Nucleus accumbens (tissue), 56 donors: ENCODE measurements around the gene SPATA21.
"Not testable (repeated sequence)": the region's sequence is repeated elsewhere in the genome, so short reads cannot be mapped to it uniquely, and the experiment has no call there.

Experiments
- DNase-seq, 56 donors: peaks; one replicate each; lab custom pipeline; 2025; lab: John Stamatoyannopoulos, UW

Gene SPATA21

DNA sequence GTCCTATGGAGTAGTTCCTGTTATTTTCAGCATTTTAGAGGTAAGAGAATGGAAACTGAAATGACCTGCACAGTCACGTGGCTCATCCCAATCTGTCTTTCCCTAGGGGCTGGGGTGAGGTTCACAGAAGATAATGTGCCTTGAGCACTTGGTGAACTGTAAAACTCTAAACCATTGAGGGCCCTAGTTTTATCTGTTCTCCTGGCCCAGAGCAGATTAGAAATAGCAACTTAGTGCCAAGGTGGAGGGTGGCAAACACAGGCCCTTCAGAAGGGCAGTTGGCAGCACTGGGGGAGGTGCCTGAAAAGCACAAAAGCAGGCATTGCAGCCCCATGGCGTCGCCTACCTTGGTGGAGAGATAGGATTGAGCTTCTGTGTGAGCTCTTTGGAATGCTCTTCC, 17.7 kb upstream of the SPATA21 start:
- DNase-seq = not testable (repeated sequence)

DNA sequence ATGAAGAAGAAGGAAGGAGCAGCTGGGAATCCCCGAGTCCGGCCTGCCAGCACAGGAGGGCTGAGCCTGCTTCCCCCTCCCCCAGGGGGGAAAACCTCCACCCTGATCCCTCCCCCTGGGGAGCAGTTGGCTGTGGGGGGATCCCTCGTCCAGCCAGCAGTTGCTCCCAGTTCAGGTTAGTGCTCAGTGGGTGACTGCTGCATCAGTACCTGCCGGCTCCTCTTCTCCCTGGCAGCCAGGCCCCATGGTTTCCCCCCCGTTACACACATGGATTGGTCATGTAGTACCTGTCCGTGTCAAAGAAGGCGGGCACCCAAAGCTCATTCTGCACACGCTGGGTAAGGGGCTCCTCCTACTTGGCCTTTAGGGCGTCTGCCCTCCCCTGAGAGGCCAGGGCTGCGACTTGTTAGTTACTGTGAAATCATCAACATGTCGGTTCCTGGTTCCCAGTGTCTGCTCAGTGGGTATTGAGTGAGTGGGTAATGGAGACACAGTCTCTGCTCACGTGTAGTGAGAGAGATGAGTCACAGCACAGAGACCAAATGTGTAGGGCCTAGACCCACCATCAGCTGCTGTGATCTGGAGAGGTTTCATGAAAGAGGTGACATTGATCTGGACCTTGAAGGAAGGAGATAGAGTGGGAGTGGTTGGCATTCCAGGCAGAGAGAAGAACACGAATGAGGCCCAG, 14.8 kb upstream of the SPATA21 start:
- DNase-seq = no peak

DNA sequence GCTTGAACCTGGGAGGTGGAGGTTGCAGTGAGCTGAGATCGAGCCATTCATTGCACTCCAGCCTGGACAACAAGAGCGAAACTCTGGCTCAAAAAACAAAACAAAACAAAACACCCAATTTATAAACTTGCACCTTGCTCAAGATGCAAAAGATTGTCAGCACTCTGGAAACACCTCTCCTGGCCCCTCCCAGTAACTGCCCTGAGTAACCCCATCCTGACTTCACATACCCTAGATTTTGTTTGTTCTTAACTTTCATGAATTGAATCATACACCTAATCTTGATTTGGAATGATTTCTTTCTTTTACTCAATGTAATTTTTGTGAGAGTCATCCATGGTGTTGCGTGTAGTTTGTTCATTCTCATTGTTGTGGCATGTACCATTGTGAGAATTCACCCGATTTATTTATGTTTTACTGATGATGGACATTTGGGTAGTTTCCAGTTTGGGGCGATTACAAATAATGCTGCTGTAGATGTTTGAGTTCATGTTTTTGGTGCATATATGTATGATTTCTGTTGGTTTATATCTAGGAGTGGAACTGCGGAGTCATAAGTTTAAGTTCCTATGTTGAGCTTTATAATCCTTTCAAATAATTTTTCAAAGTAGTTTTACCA, 13.7 kb upstream of the SPATA21 start:
- no peak for DNase-seq

DNA sequence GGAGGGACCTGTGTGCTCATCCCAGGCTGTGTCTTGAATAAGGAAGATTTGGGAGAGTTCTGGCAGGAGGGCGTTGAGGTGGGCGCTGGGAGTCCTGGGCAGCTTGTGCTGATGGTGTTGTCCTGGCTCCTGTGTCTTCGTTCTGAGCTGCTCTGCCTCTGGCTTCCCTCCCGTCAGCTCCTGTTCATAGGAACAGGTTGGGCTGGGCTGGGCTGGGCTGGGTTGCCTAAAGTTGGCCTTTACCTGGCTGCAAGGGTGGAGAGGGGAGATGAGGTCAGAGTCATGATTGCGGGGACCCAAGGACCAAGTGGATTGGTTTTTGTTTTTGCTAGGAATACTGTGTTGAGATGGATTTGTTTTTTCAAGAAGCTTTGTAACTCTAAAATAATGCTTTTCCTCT, 12.4 kb upstream of the SPATA21 start:
- no peak for DNase-seq

DNA sequence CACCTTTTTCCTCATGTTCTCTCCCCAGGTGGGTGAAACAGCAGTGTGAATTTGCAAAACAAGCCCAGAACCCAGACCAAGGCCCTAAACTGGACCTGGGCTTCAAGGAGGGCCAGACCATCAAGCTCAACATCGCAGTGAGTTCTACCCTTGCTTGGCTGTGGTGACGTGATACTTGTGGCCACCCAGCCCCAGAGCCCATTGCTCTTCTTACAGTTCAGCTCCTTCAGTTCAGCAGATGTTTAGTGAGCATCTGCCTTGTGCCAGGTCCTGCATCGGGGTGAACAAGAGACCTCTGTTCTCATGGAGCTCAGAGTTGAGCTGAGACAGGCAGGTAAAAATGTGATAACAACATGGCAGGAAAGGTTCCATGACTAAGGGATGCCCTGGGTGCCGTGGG, 11.8 kb upstream of the SPATA21 start:
- no peak for DNase-seq

DNA sequence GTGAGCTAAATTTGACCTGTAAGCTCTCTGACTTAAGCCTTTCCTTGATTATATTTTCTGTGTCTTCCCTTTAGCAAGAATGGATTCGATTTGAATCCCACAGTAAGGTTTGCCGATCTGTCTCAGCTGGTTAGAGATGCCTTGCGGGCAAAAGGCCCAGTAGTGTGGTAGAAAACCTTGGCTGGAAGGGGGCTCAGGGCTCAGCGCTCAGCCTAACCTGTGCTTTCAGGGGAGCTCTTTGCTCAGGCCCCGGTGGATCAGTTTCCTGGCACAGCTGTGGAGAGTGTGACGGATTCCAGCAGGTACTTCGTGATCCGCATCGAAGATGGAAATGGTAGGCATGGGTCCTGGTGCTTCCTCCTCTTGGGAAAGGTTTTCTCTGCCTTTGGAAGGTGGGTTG, 10.4 kb upstream of the SPATA21 start:
- DNase-seq = no peak

DNA sequence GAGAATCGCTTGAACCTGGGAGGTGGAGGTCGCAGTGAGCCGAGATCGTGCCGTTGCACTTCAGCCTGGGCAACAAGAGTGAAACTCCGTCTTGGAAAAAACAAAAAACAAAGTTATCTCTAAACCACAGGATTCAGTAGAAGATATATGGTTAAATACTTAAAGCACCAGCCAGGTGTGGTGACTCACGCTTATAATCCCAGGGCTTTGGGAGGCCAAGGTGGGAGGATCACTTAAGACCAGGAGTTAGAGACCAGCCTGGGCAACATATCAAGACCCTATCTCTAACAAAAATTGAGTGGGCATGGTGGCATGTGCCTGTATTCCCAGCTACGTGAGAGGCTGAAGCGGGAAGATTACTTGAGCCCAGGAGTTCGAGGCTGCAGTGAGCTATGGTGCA, 8.9 kb upstream of the SPATA21 start:
- DNase-seq = no peak

DNA sequence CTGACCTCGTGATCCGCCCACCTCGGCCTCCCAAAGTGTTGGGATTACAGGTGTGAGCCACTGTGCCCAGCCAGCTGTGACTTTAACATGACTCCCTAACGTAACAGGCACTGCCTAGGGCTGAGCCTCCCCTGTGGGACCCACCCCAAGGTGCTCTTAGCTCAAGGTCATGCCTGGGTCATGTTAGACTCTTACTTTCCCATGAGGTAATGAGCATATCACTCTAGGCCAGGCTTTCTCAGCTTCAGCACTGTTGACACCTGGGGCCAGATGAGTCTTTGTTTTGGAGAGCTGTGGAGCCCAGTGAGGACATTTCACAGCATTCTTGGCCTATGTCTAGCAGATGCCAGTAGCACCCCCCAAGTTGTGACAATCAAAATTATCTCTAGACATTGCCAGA, 7.8 kb upstream of the SPATA21 start:
- no peak for DNase-seq

DNA sequence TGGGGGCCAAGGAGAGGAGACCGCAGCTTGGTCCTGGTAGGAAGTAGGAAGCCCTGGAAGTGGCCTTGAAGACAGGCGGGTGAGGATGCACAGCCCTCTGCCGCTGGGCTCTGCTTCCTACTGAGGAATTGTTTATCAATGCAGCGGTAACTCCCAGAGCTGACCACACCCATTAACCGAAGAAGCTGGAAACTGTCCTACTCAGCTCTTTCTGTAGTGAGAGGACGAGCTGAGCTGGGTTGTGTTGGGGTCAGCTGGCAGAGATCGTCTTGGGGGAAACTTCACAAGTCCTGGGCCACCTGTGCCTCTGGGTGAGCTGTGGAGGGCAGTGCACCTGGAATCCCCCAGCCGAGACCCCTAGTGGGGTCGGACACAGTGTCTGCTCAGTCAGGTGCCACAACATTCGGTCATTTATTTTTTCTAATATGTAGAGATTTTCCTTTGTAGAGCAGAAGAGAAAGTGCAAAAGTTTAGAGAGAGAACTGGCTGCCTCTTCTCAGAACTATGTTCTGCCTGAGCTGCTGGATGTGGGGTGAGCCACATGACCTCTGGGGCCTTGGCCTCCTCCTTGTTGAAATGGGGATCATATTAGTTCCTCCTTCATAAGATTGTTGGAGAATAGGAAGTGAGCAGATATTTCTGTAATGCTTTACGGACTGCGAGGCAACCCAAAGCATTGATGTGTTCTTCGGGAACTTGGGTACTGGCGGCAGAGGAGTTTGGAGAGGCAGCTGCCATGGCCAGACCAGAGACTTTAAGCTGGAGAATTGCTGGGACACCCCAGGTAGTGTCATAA, 6.9 kb upstream of the SPATA21 start:
- DNase-seq = no peak

DNA sequence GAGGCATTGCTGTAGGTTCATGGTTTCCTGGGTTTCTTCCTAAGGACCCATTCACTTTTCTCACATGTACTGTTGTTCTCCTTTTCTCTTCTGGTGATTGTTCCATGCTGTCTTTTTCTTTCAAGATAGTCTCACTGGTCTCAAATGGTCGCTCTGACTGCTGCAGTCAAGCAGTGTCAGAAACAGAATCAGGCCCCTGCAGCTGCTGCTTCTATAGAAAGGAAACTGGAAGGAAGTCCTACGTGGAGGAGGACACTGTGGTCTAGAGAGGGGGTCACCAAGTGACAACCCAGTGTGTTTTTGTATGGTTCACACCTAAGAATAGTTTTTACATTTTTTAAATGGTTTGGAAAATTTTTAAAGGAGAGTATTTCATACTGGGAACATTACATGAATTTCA, 5.7 kb upstream of the SPATA21 start:
- no peak for DNase-seq

DNA sequence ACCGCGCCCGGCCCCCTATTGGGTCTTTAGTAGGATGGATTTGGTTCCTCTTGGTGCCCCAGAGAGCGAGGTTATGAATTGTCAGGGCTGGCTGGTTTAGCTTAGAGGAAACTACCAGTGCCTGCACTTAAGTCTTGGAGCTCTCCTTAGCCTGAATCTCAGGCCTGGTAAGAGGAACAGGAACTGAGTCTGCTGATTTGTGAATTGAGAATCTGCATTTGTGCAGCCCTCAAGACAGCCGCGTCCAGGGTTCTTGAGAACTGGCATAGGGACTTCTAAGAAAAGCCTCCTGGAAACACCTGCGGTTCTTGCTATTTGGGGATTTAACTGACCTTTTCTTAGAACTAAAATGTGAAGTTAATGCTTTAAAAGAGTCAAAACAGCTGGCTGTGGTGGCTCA, 5.0 kb upstream of the SPATA21 start:
- no peak for DNase-seq

DNA sequence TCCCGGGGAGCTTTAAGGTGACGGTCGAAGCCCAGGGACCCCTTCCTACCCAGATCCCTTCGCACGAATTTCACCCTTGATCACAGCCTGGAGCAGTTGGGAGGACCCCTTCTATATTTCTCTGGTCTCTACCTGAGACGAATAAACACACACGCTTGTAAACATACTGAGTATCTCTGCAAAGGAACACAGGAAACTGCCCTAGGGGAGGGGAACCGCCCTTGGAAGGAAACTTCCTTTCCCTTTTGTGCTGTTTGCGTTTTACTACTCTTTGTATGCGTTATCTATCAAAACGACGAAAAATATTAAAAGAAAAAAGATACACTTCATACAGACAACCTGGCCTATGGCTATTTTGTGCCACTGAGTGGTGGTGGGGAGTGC, 4.0 kb upstream of the SPATA21 start:
- no peak for DNase-seq

DNA sequence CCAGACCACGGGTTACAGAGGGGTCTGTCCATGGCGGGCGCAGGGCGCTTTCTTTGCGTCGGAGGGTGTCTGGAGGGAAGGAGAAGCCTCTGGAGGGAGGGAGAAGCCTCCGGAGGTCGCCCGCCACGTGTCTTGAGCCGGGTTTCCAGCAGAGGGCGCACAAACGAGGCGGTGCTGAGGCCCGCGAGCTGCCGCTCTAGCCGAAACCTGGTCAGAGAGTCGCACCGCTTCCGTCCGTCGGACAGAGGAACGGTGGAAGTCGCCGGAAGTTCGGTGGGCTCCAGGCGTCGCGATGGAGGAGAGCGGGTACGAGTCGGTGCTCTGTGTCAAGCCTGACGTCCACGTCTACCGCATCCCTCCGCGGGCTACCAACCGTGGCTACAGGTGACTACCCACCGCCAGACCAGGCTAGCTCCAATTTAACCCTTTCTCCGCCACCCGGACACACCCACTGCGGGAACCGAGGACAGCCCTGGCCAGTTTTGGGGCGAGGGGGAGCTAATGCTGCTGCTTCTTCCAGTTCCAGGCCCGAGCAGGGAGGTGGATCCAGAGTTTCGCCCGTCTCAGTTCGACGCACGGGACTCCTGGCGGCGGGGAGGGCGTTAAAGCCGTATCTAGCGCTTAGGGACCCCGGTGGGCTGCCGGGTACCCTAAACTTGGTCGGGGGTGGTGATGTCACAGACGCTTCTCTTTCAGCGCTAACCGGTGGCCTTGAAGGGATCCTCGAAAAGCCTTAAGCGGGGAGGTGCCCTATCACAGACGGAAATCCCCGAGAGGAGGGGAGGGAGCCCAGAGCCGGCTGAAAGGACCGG, 3.5 kb upstream of the SPATA21 start, which contains the start of gene NECAP2:
TSS of gene NECAP2 (plus strand) at position 255 of the 812 bp plus-strand sequence. CDS start at position 293, 38 bp downstream.
- DNase-seq = peak; percentile 38 to 94 (median 84)

DNA sequence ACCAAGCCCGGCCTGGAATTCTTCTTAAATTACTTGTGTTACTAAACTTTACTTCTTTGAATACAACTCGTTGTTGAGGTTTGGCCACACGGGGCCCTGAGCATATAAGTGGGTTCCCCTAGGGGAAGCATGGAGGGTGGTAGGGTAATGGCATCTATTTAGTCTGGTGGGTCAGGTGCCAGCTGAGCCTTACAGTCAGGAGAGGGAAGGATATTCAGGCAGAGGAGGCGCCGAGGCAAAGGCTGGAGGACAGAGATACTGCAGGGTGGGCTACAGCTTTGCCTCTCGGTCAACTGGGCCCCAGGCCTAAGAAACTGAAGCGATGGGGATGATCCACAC, 2.9 kb upstream of the SPATA21 start:
- DNase-seq = peak in 1 of 56 donors; percentile 26

DNA sequence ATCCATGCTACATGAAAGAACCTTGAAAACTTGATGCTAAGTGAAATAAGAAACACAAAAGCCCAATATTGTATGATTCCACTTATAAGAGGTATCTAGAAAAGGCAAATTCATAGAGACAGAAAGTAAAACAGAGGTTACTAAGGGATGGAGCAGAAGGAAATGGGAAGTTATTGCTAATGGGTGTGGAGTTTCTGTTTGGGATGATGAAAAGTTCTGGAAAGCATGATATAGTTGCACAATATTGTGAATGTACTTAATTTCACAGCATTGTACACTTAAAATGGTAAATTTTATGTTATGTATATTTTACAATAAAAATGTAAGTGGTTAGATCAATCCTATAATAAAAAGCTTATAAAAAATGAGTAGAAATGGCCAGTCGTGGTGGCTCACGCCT, 1.7 kb upstream of the SPATA21 start:
- no peak for DNase-seq

DNA sequence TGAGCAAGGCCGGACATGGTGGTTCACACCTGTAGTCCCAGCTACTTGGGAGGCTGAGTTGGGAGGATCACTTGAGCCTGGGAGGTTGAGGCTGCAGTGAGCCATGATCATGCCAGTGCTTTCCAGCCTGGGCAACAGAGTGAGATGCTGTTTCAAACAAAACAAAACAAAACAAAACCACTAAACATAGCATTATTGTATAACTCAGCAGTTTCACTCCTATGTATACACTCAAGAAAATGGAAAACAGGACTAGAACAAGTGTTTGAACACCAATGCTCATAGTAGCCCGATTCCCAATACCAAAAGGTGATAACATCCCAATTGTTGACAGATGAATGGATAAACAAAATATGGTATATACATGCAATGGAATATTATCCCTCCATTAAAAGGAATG, 1.3 kb upstream of the SPATA21 start:
- no peak for DNase-seq

DNA sequence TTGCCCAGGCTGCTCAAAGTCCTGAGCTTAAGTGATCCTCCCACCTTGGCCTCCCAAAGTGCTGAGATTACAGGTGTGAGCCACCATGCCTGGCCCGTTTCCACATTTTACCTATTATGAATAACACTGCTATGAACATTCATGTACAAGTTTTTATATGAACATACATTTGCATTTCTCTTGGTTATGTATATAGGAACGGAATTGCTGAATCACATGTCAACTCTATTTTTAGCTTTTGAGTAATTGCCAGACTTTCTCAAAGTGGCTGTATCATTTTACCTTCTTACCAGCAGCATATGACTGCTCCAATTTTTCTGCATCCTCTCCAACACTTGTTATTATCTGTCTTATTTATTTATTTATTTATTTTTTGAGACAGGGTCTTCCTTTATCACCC, 2.7 kb downstream of the SPATA21 start:
- DNase-seq = no peak

DNA sequence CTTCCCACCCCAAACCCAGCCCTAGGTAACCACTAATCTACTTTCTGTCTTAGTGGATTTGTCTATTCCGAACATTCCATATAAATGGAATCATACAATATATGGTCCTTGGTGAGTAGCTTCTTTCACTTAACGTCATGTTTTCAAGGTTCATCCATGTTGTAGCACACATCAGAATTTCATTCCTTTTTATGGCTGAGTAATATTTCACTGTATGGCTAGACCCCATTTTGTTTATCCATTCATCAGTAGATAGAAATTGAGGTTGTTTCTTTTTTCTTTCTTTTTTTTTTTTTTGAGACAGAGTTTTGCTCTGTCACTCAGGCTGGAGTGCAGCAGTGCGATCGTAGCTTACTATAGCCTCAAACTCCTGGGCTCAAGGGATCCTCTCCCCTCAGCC, 3.2 kb downstream of the SPATA21 start:
- no peak for DNase-seq

DNA sequence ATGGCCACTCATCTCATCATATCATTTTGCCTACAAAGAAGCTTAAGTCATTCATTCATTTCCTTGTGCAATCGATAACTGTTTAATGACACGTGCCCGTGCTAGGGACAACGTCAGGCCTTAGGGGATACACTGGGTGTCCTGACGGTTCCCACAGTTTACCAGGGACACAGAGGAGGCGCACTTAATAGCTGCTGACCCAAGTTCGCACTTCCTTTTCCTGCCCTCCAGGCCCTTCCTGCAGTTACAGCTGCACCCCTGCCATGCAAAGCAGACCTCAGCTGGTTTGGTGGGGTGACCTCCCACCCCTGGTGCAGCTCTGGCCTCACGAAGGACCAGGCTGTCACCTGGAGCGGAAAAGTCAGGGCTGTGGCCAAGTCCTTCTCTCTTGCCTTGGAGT, 4.2 kb downstream of the SPATA21 start:
- DNase-seq = no peak

DNA sequence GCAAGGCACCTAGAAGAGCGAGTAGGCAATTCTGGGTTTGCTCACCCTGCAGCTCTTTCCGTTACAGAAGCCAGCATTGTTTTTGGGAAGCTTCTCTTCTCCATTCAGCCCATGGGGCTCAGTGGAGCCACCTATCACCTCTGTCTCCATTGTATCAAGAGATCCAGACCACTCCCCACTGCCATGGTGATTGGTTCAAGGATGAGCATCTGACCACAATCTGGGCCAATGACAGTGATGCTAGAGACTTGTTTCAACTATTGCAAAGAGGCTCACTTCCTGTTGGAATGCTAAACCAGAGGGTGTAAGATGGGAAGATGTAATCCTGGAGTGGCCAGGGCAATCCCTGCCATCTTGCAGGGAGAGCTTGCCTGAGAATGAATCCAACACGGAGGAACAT, 6.6 kb downstream of the SPATA21 start:
- DNase-seq = no peak
